ENCODE measurements around the gene LAMA3. TPM values are rescaled to one million over a fixed set of nuclear protein-coding genes. Genes with fewer than 3 reads are reported as not detected.

Gene LAMA3
- total RNA-seq, 1 donor from 2014 or later = 9.4 TPM

- no peak for TF ChIP-seq CTCF (conservative IDR thresholded peaks at IDR 0.05)
- H3K27me3 Mint-ChIP-seq = peaks cover 3% of the 10 kb centered on the region
Measured at GRCh38 chr18:23847321-23847986, 158.2 kb downstream of the LAMA3 start.

GRCh38 chr18:23849141-23849540 is 159.9 kb downstream of the LAMA3 start:
- Mint-ChIP-seq H3K4me1 (ENCODE audit: unreplicated experiment) (peaks cover 17% of the 10 kb centered on the region), H3K27ac (peak overlapping the region; percentile 61), H3K4me3 (no peak overlapping the region), H3K27me3 (peaks cover 3% of the 10 kb centered on the region), H3K36me3 (no peaks in the 10 kb centered on the region), H3K9me3 (no peaks in the 10 kb centered on the region)
- DNase-seq (ENCODE audit: extremely low spot score, unreplicated experiment) = no peak
- TF ChIP-seq CTCF (conservative IDR thresholded peaks at IDR 0.05) = no peak

More at GRCh38 chr18:23847321-23847986, 158.2 kb downstream of the LAMA3 start:
- H3K27ac Mint-ChIP-seq = peak overlapping the region; percentile 17
- DNase-seq (ENCODE audit: extremely low spot score, unreplicated experiment) = no peak
- peaks cover 17% of the 10 kb centered on the region for H3K4me1 Mint-ChIP-seq (ENCODE audit: unreplicated experiment)
- no peaks in the 10 kb centered on the region for H3K36me3 Mint-ChIP-seq
- H3K9me3 Mint-ChIP-seq = no peaks in the 10 kb centered on the region
- peak overlapping the region; percentile 18 for H3K4me3 Mint-ChIP-seq

GRCh38 chr18:23850215-23850614 is 161.0 kb downstream of the LAMA3 start:
- TF ChIP-seq CTCF (conservative IDR thresholded peaks at IDR 0.05) = no peak

GRCh38 chr18:23851470-23852002 is 162.3 kb downstream of the LAMA3 start:
- peaks cover 12% of the 10 kb centered on the region for H3K4me1 Mint-ChIP-seq (ENCODE audit: unreplicated experiment)
- H3K9me3 Mint-ChIP-seq = no peaks in the 10 kb centered on the region
- no peak overlapping the region for H3K27ac Mint-ChIP-seq
- H3K4me3 Mint-ChIP-seq = no peak overlapping the region
- H3K36me3 Mint-ChIP-seq = no peaks in the 10 kb centered on the region
- no peak for TF ChIP-seq CTCF (conservative IDR thresholded peaks at IDR 0.05)
- no peaks in the 10 kb centered on the region for H3K27me3 Mint-ChIP-seq
- no peak for DNase-seq (ENCODE audit: extremely low spot score, unreplicated experiment)

More at GRCh38 chr18:23850215-23850614, 161.0 kb downstream of the LAMA3 start:
- Mint-ChIP-seq H3K27ac (no peak overlapping the region), H3K27me3 (peaks cover 3% of the 10 kb centered on the region), H3K36me3 (no peaks in the 10 kb centered on the region), H3K9me3 (no peaks in the 10 kb centered on the region), H3K4me3 (no peak overlapping the region), H3K4me1 (ENCODE audit: unreplicated experiment) (peaks cover 16% of the 10 kb centered on the region)
- DNase-seq (ENCODE audit: extremely low spot score, unreplicated experiment) = no peak

- no peak for TF ChIP-seq CTCF (conservative IDR thresholded peaks at IDR 0.05)
Measured at GRCh38 chr18:23852236-23853045, 163.2 kb downstream of the LAMA3 start.

More at GRCh38 chr18:23852236-23853045, 163.2 kb downstream of the LAMA3 start:
- Mint-ChIP-seq H3K4me3 (no peak overlapping the region), H3K36me3 (no peaks in the 10 kb centered on the region), H3K9me3 (no peaks in the 10 kb centered on the region), H3K27me3 (peaks cover 5% of the 10 kb centered on the region), H3K27ac (no peak overlapping the region), H3K4me1 (ENCODE audit: unreplicated experiment) (peaks cover 12% of the 10 kb centered on the region)
- no peak for DNase-seq (ENCODE audit: extremely low spot score, unreplicated experiment)
